ENCODE data around the gene TBX10.
"Not testable (repeated sequence)": the region's sequence is repeated elsewhere in the genome, so short reads cannot be mapped to it uniquely, and the experiment has no call there.

Gene TBX10

DNA sequence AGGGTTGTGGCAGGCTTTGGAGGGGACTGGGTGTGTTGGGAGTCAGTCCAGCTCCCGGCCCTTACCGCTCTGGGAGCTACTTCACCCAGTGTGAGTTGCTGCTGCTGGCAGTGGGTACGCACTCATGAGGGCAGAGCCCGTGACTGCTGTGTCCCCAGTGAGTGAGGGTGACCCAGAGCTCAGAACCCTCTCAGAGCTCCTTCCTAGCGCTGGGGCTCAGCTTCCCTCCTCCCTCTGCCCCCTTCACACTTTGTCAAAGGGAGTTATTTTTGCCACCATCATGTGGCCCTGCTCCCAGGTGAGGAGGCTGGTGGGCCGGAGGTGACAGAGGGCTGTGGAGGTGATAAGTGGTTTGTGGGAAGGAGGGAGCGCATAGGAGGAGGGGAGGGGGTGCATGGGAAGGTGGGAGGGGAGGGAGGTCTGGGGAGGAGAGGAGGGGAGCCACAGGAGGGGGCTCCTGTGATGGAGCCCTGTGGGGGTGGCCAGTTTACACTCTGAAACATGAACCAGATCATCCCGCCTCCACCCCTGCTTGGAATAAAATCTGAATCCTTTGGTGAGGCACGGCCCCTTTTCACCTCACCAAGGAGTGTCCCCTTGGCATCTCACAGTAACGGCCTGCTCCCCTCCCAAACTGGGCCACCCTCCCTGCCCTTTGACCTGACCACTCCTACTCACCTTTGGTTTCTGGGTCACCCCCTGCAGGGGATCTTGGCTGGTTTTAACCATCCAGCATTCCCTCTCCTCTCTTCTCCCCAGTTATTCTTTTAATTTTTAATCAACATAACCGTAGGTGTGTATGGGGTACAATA is 22.9 kb downstream of the TBX10 start:
- DNase-seq (ENCODE audit: low read depth in 2 of 2) = no peak

- no peak for DNase-seq (ENCODE audit: low read depth in 2 of 2)
Measured at GRCh38 chr11:67615728-67616430, 23.7 kb downstream of the TBX10 start.

- DNase-seq (ENCODE audit: low read depth in 2 of 2) = peak; percentile 42 to 63
Measured at GRCh38 chr11:67614730-67615714, 24.5 kb downstream of the TBX10 start.

GRCh38 chr11:67613960-67614715 is 25.4 kb downstream of the TBX10 start:
- DNase-seq (ENCODE audit: low read depth in 2 of 2) = peak; percentile 77 to 79

GRCh38 chr11:67613313-67613959 is 26.1 kb downstream of the TBX10 start:
- no peak for DNase-seq (ENCODE audit: low read depth in 2 of 2)

- DNase-seq (ENCODE audit: low read depth in 2 of 2) = no peak
Measured at GRCh38 chr11:67612751-67613150, 26.8 kb downstream of the TBX10 start.

DNA sequence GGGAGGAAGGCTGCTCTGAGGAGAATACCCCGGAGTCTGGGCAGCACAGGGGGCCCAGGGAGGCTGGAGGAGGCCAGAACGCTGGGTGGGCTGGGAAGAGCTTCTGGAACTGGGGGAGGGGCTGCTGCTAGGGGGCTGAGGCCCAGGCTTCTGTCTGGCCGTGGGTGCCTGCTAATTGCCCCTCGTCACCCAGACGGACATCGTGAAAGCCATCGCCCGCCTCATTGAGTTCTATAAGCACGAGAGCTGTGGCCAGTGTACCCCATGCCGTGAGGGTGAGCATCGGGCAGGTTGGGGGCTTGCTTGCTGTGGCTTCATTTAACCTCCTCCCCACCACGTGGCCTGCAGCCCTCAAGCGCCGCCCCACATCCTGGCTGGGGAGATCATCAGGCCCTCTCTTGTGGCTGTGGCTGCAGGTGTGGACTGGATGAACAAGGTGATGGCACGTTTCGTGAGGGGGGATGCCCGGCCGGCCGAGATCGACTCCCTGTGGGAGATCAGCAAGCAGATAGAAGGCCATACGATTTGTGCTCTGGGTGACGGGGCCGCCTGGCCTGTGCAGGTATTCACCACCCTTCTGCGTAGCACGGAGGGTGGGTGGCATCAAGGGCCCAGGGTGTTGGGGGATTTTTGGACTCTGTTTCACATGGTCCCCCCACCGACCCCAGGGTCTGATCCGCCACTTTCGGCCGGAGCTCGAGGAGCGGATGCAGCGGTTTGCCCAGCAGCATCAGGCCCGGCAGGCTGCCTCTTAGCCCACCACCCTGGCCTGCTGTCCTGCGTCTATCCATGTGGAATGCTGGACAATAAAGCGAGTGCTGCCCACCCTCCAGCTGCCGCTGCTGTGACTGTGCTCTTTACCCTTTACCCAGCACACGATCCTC is 27.6 kb downstream of the TBX10 start:
- DNase-seq (ENCODE audit: low read depth in 2 of 2) = no peak

GRCh38 chr11:67611165-67611564 is 28.4 kb downstream of the TBX10 start:
- DNase-seq (ENCODE audit: low read depth in 2 of 2) = no peak

DNA sequence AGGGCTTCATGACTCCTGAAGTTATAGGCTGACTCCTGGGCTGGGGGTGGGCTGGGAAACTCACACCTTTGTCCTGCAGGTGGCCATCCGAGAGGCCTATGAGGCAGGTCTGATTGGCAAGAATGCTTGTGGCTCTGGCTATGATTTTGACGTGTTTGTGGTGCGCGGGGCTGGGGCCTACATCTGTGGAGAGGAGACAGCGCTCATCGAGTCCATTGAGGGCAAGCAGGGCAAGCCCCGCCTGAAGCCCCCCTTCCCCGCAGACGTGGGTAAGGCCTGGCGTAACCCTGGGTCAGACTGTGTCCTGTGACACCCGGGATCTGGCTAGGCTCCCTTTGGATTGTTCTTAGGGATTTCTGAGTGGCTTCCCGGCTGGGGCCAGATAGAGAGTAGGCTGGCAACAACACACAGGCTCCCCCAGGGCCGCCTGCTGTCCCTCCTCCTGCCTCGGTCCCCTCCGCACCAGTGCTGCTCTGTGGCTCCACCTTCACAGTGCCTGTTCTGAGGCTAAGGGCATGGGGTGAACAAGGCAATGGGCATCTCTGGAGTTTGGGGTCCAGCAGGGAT is 29.2 kb downstream of the TBX10 start:
- DNase-seq (ENCODE audit: low read depth in 2 of 2) = no peak

DNA sequence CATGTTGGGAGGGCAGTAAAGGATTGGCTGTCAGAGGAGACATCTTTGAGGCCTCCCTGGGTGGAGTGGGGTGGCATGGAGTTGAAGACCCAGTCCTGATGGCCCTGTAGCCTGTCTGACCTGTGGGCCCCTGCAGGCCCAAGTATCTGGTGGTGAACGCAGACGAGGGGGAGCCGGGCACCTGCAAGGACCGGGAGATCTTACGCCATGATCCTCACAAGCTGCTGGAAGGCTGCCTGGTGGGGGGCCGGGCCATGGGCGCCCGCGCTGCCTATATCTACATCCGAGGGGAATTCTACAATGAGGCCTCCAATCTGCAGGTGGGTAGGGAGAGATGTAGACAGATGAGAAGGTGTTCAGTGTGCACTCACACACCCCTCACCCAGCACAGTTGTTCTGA is 30.2 kb downstream of the TBX10 start:
- DNase-seq (ENCODE audit: low read depth in 2 of 2) = no peak

DNA sequence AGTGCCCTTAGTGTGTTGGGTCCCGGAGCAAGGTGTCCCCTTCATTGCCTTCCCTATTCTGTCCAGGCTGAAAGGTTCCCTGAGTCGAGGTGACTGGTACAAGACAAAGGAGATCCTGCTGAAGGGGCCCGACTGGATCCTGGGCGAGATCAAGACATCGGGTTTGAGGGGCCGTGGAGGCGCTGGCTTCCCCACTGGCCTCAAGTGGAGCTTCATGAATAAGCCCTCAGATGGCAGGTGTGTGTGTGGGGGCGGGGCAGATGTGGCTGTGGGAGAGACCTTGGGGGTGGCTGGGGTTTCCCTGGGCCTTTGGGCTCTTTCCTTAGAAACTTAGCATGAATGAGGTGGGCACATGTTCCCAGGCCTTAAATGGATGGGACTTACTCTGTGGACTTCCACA is 31.1 kb downstream of the TBX10 start:
- DNase-seq (ENCODE audit: low read depth in 2 of 2) = no peak

- no peak for DNase-seq (ENCODE audit: low read depth in 2 of 2)
Measured at GRCh38 chr11:67607507-67607906, 32.1 kb downstream of the TBX10 start.

GRCh38 chr11:67606492-67607295 is 32.9 kb downstream of the TBX10 start, which contains the start of gene NDUFV1:
TSS of gene NDUFV1 (plus strand) at chr11:67606936. CDS start at chr11:67607005, 69 bp downstream.
- peak; percentile 95 for DNase-seq (ENCODE audit: low read depth in 2 of 2)

- DNase-seq (ENCODE audit: low read depth in 2 of 2) = no peak
Measured at GRCh38 chr11:67606093-67606491, 33.5 kb downstream of the TBX10 start.

DNA sequence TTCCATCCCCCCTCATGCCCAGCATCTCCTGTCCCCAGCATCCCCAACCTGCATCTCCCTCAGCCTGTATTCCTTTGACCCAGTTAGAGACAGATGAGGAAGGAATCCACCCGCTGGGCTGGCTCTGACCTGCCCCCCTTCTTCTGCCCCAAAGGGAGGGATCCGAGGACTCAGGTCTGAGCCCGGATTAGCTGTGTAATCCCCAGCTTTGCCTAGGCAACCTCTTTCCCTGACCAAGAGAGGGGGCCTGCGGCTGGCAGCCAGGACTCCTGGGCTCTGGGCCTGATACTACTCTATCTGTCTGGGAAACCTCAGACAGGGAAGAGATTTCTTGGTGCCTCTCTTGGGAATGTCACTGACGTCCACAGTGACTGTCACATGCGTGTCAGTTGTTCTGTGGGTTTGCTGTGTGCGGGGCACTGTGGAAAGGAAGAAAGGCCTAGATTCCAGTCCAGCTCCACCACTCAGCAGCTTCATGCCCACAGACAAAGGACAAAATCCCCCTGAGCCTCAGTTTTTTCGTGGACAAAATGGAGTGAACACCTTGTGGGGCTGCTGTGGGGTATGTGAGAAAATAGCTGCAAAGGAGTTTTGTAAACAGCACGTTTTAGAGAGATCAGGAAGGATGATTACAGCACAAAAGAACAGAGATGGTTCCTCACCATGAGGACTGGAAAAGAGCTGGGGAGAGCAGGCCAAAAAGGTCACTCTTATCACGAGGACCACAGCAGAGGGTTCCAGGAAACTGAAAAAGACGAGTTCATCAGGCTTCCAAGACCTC is 34.1 kb downstream of the TBX10 start:
- DNase-seq (ENCODE audit: low read depth in 2 of 2) = no peak

DNA sequence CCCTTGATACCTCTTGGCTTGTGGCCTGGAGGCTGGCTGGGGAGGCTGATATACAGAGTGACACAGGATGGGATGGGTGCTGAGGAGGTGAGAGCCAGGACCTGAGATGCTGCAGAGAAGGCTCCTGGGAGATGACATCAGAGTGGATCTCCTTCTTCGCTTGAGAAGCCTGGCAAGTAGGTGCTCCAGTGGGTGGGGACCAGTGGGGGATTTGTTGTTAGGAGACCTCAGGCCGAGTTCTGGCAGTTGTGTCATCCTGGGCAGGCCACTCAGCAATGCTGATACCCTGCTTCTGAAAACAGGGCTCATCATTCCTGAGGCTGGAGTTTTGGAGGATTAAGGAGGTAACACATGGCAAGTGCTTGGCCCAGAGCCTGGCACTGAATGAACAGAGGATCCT is 34.7 kb downstream of the TBX10 start:
- DNase-seq (ENCODE audit: low read depth in 2 of 2) = no peak

DNA sequence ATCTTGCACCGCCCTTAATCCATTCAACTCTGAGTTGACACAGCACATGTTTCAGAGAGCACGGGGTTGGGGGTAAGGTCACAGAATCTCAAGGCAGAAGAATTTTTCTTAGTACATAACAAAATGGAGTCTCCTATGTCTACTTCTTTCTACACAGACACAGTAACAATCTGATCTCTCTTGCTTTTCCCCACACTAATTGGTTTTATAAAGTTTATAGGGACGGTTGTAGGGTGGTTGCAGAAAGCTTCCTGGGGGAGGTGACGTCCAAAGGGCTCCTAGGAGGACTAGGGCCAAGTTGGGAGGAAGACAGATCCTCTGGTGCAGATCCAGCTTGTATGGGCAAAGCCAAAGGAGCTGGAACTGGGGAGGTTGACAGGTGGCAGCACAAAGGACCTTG is 35.4 kb downstream of the TBX10 start:
- DNase-seq (ENCODE audit: low read depth in 2 of 2) = not testable (repeated sequence)

- no peak for DNase-seq (ENCODE audit: low read depth in 2 of 2)
Measured at GRCh38 chr11:67601098-67601497, 38.5 kb downstream of the TBX10 start.

Measured in stimulated activated CD8-positive, alpha-beta memory T cell treated with anti-CD3 and anti-CD28 coated beads, Interleukin-15, amount 100 ng/mL, for 48 hours (primary cell).